ENCODE results near the gene RHBDD3. TPM values are rescaled to one million over a fixed set of nuclear protein-coding genes. Genes with fewer than 3 reads are reported as not detected.
"Not testable (repeated sequence)": the region's sequence is repeated elsewhere in the genome, so short reads cannot be mapped to it uniquely, and the experiment has no call there.

RHBDD3 gene
- total RNA-seq, 1 donor from 2014 or later, result 19.0 TPM

GRCh38 chr22:29219881-29220670, 47.7 kb downstream of the RHBDD3 start:
- DNase-seq, result no peak
- no peak for ATAC-seq
- peaks cover 9% of the 10 kb centered on the region for H3K4me1 ChIP-seq
- no peaks in the 10 kb centered on the region for H3K9me3 ChIP-seq
- H3K36me3 ChIP-seq, result no peaks in the 10 kb centered on the region
- TF ChIP-seq, protein P1, sequence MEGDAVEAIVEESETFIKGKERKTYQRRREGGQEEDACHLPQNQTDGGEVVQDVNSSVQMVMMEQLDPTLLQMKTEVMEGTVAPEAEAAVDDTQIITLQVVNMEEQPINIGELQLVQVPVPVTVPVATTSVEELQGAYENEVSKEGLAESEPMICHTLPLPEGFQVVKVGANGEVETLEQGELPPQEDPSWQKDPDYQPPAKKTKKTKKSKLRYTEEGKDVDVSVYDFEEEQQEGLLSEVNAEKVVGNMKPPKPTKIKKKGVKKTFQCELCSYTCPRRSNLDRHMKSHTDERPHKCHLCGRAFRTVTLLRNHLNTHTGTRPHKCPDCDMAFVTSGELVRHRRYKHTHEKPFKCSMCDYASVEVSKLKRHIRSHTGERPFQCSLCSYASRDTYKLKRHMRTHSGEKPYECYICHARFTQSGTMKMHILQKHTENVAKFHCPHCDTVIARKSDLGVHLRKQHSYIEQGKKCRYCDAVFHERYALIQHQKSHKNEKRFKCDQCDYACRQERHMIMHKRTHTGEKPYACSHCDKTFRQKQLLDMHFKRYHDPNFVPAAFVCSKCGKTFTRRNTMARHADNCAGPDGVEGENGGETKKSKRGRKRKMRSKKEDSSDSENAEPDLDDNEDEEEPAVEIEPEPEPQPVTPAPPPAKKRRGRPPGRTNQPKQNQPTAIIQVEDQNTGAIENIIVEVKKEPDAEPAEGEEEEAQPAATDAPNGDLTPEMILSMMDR (IDR thresholded peaks at IDR 0.05), result no peak
- no peaks in the 10 kb centered on the region for H3K27me3 ChIP-seq
- no peak overlapping the region for H3K4me3 ChIP-seq
- intact Hi-C loops (cut with DNase I), result no loop called here
- H3K27ac ChIP-seq, result no peak overlapping the region

DNA sequence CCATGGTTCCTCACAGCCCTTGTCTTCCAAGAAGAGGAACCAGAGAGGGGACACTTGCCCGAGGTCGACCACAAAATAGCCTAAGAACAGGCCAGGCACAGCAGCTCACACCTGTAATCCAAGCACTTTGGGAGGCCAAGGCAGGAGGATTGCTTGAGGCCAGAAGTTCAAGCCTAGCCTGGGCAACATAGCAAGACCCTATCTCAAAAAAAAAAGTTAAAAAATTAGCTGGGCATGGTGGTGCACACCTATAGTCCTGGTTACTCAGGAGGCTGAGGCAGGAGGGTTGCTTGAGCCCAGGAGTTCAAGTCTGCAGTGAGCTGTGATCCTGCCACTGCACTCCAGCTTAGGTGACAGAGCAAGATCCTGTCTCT, 48.4 kb downstream of the RHBDD3 start:
- intact Hi-C loops (cut with DNase I); H3K27me3 ChIP-seq; H3K27ac ChIP-seq; H3K9me3 ChIP-seq; ATAC-seq; H3K4me1 ChIP-seq; H3K36me3 ChIP-seq; DNase-seq; H3K4me3 ChIP-seq: not testable (repeated sequence)

DNA sequence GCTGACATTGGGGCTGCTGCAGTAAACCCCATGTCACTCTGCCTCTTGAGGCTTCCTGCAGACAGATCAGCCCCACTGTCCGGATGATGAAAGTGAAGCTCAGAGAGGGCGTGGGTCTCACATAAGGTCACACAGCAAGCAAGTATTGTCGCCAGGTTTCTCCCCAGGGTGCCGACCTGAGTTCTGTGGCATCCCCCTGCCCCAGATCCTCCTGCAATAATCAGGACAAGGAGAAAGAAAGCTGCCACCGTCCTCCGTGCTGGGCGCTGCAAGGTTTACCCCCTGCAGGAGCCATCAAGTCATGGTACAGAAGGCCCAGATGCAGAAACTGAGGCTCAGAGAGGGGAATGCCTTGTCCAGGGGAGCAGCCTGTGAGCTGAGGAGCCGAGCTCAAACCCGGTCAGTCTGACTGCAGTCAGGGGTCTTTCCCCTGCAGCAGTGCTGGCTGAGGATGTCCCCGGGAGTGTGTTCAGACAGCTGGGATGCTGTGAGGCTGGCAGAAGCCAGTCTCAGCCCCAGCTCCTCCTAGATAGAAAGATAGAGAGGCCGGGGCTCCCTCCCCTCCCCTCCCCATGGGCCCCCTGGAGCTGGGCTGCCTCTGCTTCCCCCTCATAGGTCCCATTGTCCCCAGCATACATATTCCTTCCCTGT, 48.9 kb downstream of the RHBDD3 start:
- intact Hi-C loops (cut with DNase I), result no loop called here
- H3K9me3 ChIP-seq, result no peaks in the 10 kb centered on the region
- no peak overlapping the region for H3K4me3 ChIP-seq
- H3K4me1 ChIP-seq, result peaks cover 3% of the 10 kb centered on the region
- DNase-seq (no peak), ATAC-seq (no peak)
- TF ChIP-seq, protein P1 (IDR thresholded peaks at IDR 0.05), result no peak
- H3K27me3 ChIP-seq, result no peaks in the 10 kb centered on the region
- H3K36me3 ChIP-seq, result no peaks in the 10 kb centered on the region
- no peak overlapping the region for H3K27ac ChIP-seq

GRCh38 chr22:29217827-29218757, 49.7 kb downstream of the RHBDD3 start:
- no peak overlapping the region for H3K27ac ChIP-seq
- H3K4me3 ChIP-seq, result no peak overlapping the region
- no peaks in the 10 kb centered on the region for H3K27me3 ChIP-seq
- intact Hi-C loops (cut with DNase I), result no loop called here
- DNase-seq, result no peak
- no peaks in the 10 kb centered on the region for H3K4me1 ChIP-seq
- H3K36me3 ChIP-seq, result no peaks in the 10 kb centered on the region
- TF ChIP-seq, protein P1 (IDR thresholded peaks at IDR 0.05), result no peak
- no peaks in the 10 kb centered on the region for H3K9me3 ChIP-seq
- no peak for ATAC-seq

DNA sequence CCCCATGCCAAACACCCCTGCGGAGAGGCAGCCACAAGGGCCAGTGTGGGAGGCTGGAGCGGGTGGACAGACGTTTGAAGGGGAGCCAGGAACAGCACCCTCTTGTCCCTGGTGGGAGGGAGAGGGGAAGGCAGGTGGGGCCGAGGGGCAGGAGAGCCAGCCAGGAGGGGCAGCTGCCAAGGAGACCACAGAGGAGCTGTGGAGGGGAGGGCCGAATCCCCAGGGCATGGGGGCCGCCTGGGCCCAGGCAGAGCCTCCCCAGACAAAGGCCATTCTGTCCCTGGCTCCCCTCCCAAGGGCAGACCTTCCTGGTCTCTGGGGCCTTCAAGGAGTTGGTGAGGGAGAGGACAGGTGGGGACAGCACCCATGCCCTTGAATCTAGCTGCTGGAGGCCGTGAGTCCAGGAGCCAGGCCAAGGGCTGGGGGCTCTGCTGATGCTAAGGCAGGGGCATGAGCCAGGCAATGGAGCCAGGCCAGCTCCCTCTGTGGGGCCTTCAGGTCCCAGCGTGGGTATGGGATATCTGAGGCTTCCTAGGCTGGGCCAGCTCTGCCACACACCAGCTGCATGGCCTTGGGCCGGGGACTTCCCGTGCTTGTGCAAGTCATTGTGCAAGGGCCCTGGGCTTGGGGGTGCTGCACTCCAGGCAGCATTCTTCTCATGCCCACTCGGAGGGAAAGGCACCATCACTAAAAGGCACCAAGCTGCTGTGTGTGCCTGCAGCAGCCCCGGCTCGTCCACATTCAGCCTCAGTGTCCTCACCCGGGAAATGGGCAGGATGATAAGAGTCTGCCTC, 50.7 kb downstream of the RHBDD3 start:
- intact Hi-C loops (cut with DNase I), result no loop called here
- Histone ChIP-seq H3K27me3 (no peaks in the 10 kb centered on the region), H3K4me3 (no peak overlapping the region), H3K27ac (peak overlapping the region; percentile 47), H3K9me3 (no peaks in the 10 kb centered on the region), H3K36me3 (no peaks in the 10 kb centered on the region), H3K4me1 (no peaks in the 10 kb centered on the region)
- no peak for DNase-seq
- TF ChIP-seq, protein P1 (IDR thresholded peaks at IDR 0.05), result no peak
- peak; percentile 60 for ATAC-seq

Data from upper lobe of right lung (tissue), 1 donor.